K562 treated with DMSO at 1 percent for 4 hours (cell line): ENCODE measurements around the gene CNTROB. TPM values are rescaled to one million over a fixed set of nuclear protein-coding genes. Genes with fewer than 3 reads are reported as not detected.

Experiments
- total RNA-seq: library from RNA; unstranded; fragments of 300-600 nt; gene quantifications from 2 replicates; pipeline ENCODE4 v1.2.3, GENCODE V29; 2022; ENCODE audit not compliant: insufficient read depth

Gene CNTROB, protein sequence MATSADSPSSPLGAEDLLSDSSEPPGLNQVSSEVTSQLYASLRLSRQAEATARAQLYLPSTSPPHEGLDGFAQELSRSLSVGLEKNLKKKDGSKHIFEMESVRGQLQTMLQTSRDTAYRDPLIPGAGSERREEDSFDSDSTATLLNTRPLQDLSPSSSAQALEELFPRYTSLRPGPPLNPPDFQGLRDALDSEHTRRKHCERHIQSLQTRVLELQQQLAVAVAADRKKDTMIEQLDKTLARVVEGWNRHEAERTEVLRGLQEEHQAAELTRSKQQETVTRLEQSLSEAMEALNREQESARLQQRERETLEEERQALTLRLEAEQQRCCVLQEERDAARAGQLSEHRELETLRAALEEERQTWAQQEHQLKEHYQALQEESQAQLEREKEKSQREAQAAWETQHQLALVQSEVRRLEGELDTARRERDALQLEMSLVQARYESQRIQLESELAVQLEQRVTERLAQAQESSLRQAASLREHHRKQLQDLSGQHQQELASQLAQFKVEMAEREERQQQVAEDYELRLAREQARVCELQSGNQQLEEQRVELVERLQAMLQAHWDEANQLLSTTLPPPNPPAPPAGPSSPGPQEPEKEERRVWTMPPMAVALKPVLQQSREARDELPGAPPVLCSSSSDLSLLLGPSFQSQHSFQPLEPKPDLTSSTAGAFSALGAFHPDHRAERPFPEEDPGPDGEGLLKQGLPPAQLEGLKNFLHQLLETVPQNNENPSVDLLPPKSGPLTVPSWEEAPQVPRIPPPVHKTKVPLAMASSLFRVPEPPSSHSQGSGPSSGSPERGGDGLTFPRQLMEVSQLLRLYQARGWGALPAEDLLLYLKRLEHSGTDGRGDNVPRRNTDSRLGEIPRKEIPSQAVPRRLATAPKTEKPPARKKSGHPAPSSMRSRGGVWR
- 17.7 and 26.8 TPM in 2 replicates for total RNA-seq

DNA sequence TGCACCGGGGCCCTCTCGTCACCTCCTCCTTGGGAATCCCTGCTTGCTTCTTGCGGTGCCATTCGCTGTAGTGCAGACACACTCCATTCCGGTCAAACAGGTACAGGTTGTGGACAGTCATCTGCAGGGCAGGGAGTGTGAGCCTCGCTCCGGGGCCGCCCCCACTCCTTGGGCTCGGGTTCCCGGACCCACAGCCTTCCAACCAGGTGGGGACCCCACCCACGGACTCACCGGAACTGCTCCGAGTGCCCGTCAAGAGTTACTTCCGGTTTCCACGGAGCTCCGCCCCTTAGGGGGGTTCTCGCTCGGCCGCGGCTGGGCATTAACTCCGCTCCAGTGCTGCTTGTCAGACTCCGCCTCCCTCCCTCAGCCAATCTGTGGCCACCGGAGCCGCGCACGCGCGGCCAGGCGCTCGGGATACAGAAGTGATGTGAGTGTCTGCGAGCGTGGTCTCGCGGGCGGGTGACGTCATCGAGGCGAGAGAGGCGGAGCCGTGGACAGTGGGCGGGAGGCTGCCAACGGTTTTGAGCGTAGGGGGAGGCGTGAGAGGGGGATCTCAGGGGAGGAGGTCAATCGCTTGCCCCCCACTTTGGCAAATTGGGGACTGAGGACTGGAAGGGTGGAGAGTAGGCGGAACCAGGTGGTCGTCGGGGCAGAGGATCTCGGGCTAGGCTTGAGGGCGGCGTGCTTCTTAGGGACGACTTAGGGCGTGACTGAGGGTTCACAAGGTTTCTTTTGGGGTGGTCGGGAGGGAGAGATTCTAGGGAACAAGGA lies at the start of gene CNTROB, which contains the start of gene TRAPPC1:
CNTROB (plus strand) TSS at position 498 of the 774 bp plus-strand sequence. CDS start 874 bp downstream, outside the sequence.
TRAPPC1 (minus strand) TSS at position 238 of the 774 bp plus-strand sequence; CDS start at position 121, 117 bp downstream.

DNA sequence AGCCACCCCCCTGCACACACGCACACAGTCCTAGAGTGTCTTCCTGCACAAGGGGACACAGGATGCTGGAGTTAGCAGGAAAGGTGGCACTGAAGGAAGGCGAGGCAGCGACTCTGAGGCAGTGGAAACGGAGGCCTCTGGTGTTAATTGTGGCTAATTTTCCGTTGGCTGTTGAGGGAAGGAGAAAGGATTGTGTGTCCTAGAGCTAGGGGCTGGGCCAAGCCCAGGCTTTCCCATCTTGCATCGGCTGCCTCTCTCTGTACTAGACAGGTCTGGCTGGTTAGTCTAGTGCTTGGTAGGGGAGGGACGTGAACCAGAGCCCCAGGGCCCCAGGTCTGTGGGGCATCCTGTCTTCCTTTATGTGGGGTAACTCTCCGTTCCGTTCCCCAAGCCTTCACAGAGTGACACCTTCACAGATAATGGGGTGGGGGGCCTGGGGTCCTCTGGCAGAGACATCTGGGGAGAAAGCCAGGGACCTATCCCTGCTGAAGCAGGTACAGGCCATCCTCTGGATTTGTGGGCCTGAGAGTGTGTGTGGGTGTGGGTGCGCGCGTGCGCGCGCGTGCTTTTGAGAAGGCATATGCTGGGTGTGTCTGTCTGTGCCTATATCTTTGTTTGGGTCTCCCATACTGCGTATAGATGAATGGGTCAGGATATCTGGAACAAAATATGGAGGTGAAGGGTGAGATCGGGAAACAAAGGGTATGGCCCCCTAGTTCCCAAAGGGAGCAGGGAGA lies 43.7 kb upstream of the CNTROB start, which contains the start of gene CHD3:
CHD3 (plus strand) TSS at position 606 of the 737 bp plus-strand sequence. CDS start 212 bp downstream, outside the sequence.

DNA sequence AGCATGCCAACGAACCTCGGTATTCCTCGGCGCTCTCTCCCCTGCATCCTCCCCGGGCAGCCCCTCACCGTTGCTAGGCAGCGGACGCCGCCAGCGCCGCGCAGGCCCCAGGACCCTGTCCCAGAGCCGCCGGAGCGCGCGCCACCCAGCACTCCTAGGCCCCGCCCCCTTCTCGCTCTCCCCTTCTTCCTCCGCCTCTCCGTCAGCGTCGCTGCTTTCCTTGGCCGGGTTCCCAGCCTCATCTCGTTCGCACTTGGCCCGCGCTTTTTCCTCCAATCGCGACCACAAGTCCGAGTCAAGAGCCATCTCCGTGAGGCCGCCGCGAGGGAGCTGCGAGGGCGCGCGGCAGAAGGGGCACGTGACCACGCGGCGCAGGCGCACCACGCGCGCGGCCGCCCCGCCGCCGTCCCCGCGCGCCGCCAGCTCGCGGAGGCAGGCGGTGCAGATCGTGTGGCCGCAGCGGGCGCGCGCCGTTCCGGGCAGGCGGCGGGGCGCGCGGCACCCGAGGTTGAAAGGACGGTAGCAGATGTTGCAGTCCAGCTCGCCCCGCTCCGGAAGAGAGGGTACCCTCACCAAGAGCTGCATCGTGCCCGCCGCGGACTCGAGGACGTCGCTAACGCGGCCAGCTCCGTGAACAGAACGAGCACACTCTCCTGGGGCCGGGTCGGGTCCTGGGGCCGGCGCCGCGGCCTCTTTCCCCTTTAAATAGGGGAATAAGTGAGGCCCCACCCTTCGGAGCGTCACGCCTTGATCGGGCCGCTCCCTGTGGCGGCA lies 16.2 kb upstream of the CNTROB start, which contains the start of gene RNF227:
RNF227 (minus strand) TSS at position 679 of the 774 bp plus-strand sequence; CDS start at position 585, 94 bp downstream.

DNA sequence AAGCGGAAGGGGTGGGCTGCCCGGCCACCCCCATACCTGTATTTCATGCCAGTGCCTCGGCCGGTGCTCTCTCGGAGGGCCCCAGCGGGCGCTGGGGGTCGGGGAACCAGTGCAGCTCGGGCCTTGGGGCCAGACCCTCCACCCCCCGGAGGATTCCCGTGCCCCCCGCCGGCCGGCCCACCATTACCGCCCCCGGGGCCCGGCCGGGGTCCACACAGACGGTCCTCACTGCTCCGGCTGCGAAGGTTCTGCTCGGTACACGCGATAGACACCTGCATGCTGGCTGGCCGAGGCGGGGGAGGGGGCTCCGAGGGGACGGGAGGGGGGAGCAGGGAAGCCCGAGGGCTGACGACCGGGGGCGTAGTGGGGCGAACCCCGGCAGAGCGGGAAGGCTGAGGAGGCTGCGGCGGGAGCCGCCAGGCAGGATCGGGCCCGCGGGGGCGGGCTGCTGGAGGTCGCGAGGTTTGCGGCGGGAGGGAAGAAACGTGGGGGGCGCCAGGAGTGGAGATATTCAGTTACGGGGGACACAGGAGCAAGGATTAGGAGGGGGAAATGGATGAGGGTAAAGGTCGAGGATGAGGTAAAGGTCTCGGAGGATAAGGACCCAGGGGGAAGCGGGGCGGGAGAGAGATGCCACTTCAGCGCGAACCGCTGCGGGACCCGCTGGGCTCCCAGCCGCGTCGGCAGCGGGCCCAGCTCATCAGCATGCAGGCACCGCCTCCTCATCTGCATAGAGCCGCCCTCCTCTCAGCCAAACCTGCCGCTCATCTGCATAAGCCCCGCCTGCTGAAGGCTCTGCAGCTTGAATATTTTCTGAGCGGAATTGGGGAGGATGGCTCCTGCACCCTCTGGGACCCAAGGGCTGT lies 2.6 kb upstream of the CNTROB start, which contains the start of gene KCNAB3:
KCNAB3 (minus strand) TSS at position 699 of the 866 bp plus-strand sequence; CDS start at position 278, 421 bp downstream.

Other genes starting within 250 kb of the CNTROB start
- 5.5 and 5.8 TPM in 2 replicates for gene TP53, start 244.7 kb upstream of the CNTROB start, total RNA-seq
- gene WRAP53, start 243.7 kb upstream of the CNTROB start, total RNA-seq = 29.2 and 33.1 TPM in 2 replicates
- gene EFNB3, start 227.0 kb upstream of the CNTROB start, total RNA-seq = not detected in 2 replicates
- not detected in 2 replicates for gene DNAH2, start 214.5 kb upstream of the CNTROB start, total RNA-seq
- gene KDM6B, start 98.0 kb upstream of the CNTROB start, total RNA-seq = 16.3 and 17.1 TPM in 2 replicates
- 1.4 TPM in 1 of 2 replicates, not detected in the other for gene TMEM88, start 77.1 kb upstream of the CNTROB start, total RNA-seq
- gene NAA38, start 74.6 kb upstream of the CNTROB start, total RNA-seq = 27.8 and 29.8 TPM in 2 replicates
- gene CYB5D1, start 74.2 kb upstream of the CNTROB start, total RNA-seq = 1.2 and 3.8 TPM in 2 replicates
- gene CHD3, start 43.4 kb upstream of the CNTROB start, total RNA-seq = 28.9 and 41.1 TPM in 2 replicates
- gene RNF227, start 15.9 kb upstream of the CNTROB start, total RNA-seq = 0.99 and 8.4 TPM in 2 replicates
- gene KCNAB3, start 2.4 kb upstream of the CNTROB start, total RNA-seq = 0.51 and 2.6 TPM in 2 replicates
- 103 and 117 TPM in 2 replicates for gene TRAPPC1, start 260 bp upstream of the CNTROB start, total RNA-seq
- not detected in 2 replicates for gene GUCY2D, start 70.4 kb downstream of the CNTROB start, total RNA-seq
- not detected in 2 replicates for gene ALOX15B, start 106.9 kb downstream of the CNTROB start, total RNA-seq
- not detected in 2 replicates for gene ALOX12B, start 155.5 kb downstream of the CNTROB start, total RNA-seq
- gene ALOXE3, start 186.3 kb downstream of the CNTROB start, total RNA-seq = not detected in 2 replicates
- gene HES7, start 191.9 kb downstream of the CNTROB start, total RNA-seq = 1.7 TPM in 1 of 2 replicates, not detected in the other
- 7.5 and 13.8 TPM in 2 replicates for gene PER1, start 220.2 kb downstream of the CNTROB start, total RNA-seq
- gene VAMP2, start 230.7 kb downstream of the CNTROB start, total RNA-seq = 40.3 and 40.9 TPM in 2 replicates
- gene TMEM107, start 244.2 kb downstream of the CNTROB start, total RNA-seq = 7.7 and 11.9 TPM in 2 replicates